Mesendoderm (in vitro differentiated cells): Measurements from ENCODE around the gene SEC14L2.
"Not testable (repeated sequence)": the region's sequence is repeated elsewhere in the genome, so short reads cannot be mapped to it uniquely, and the experiment has no call there.

Experiments used
- DNase-seq: peaks from one replicate; pipeline ENCODE4 v3.0.0; 2013
- H2AK5ac ChIP-seq: 2 replicates; pipeline ENCODE4 v1.6.1; 2013; ENCODE audit warnings: low read length, inconsistent platforms
- H2BK120ac ChIP-seq: 2 replicates; pipeline ENCODE4 v1.6.1; 2013; ENCODE audit warnings: low read depth, mild to moderate bottlenecking, low read length, moderate library complexity, mixed read lengths
- H2BK15ac ChIP-seq: replicated peaks from 2 replicates; pipeline ENCODE4 v1.6.1; 2013; ENCODE audit warnings: low read depth, mild to moderate bottlenecking, moderate library complexity
- H2BK5ac ChIP-seq: 2 replicates; pipeline ENCODE4 v1.6.1; 2013; ENCODE audit warnings: low read length, inconsistent platforms
- H3K18ac ChIP-seq: 2 replicates; pipeline ENCODE4 v1.6.1; 2013; ENCODE audit warnings: mild to moderate bottlenecking, low read length, mixed read lengths
- H3K23ac ChIP-seq: one replicate; pipeline ENCODE4 v1.6.1; 2013; ENCODE audit warnings: low read length
- H3K27ac ChIP-seq: 2 replicates; pipeline ENCODE4 v1.5.1; 2013; ENCODE audit warnings: low read depth, mild to moderate bottlenecking, inconsistent platforms, low read length, moderate library complexity
- H3K27me3 ChIP-seq: 2 replicates; pipeline ENCODE4 v1.6.1; 2013; ENCODE audit warnings: low read length, control low read depth, mild to moderate bottlenecking, inconsistent platforms; ENCODE audit not compliant: insufficient read depth, poor library complexity
- H3K36me3 ChIP-seq: 2 replicates; pipeline ENCODE4 v1.6.1; 2013; ENCODE audit warnings: low read length, inconsistent platforms; ENCODE audit not compliant: control insufficient read depth, insufficient read depth
- H3K4ac ChIP-seq: one replicate; pipeline ENCODE4 v1.6.1; 2013; ENCODE audit warnings: low read depth, mild to moderate bottlenecking, low read length, moderate library complexity
- H3K4me1 ChIP-seq: 2 replicates; pipeline ENCODE4 v1.6.1; 2013; ENCODE audit warnings: low read depth, low read length, inconsistent platforms; ENCODE audit not compliant: control insufficient read depth
- H3K4me2 ChIP-seq: 2 replicates; pipeline ENCODE4 v1.6.1; 2013; ENCODE audit warnings: low read length
- H3K4me3 ChIP-seq: 2 replicates; pipeline ENCODE4 v1.5.1; 2013; ENCODE audit warnings: mild to moderate bottlenecking, low read length
- H3K56ac ChIP-seq: one replicate; pipeline ENCODE4 v1.6.1; 2013; ENCODE audit warnings: low read length
- H3K79me1 ChIP-seq: 2 replicates; pipeline ENCODE4 v1.6.1; 2013; ENCODE audit warnings: low read length, inconsistent platforms
- H3K79me2 ChIP-seq: 2 replicates; pipeline ENCODE4 v1.6.1; 2013; ENCODE audit warnings: mild to moderate bottlenecking, low read length; ENCODE audit not compliant: control insufficient read depth, insufficient read depth
- H3K9ac ChIP-seq: 2 replicates; pipeline ENCODE4 v1.6.1; 2013; ENCODE audit warnings: low read length, inconsistent platforms
- H4K5ac ChIP-seq: one replicate; pipeline ENCODE4 v1.6.1; 2013; ENCODE audit warnings: low read length
- H4K8ac ChIP-seq: one replicate; pipeline ENCODE4 v1.6.1; 2013; ENCODE audit warnings: low read depth, mild to moderate bottlenecking, control low read depth, low read length, moderate library complexity
- whole genome bisulfite sequencing: extraction: QIAGEN DNeasy Blood & Tissue Kit; methylation state at CpG from one replicate; pipeline ENCODE4 v1.1.7; 2013; ENCODE audit warnings: low lambda C conversion rate, missing lambda C conversion rate; ENCODE audit not compliant: insufficient coverage; ENCODE audit errors: extremely low coverage; 5-methylcytosine and 5-hydroxymethylcytosine counted together

The SEC14L2 gene

GRCh38 chr22:30397656-30398635 lies 1.1 kb downstream of the SEC14L2 start:
- peak overlapping the region; percentile 67 for H3K9ac ChIP-seq
- H4K8ac ChIP-seq, result no peak overlapping the region
- H3K4me1 ChIP-seq, result peaks cover 9% of the 10 kb centered on the region
- H3K79me1 ChIP-seq, result no peaks in the 10 kb centered on the region
- H3K36me3 ChIP-seq, result no peaks in the 10 kb centered on the region
- DNase-seq, result peak; percentile 72
- H3K27ac ChIP-seq, result no peak overlapping the region
- H3K23ac ChIP-seq, result no peak overlapping the region
- no peaks in the 10 kb centered on the region for H3K79me2 ChIP-seq
- peak overlapping the region; percentile 51 for H2AK5ac ChIP-seq
- H3K4me3 ChIP-seq, result no peak overlapping the region
- no peak overlapping the region for H2BK15ac ChIP-seq
- no peak overlapping the region for H3K18ac ChIP-seq
- H3K27me3 ChIP-seq, result no peaks in the 10 kb centered on the region
- H2BK5ac ChIP-seq, result no peak overlapping the region
- peak overlapping the region; percentile 89 for H3K56ac ChIP-seq
- H2BK120ac ChIP-seq, result no peak overlapping the region
- H3K4ac ChIP-seq, result no peak overlapping the region
- no CpG with 5 or more reads among the region's 11 CpGs for WGBS
- no peak overlapping the region for H4K5ac ChIP-seq
- peak overlapping the region; percentile 50 for H3K4me2 ChIP-seq

GRCh38 chr22:30398685-30399680 lies 2.2 kb downstream of the SEC14L2 start:
- Histone ChIP-seq H3K27me3 (no peaks in the 10 kb centered on the region), H4K5ac (no peak overlapping the region), H3K27ac (no peak overlapping the region), H2AK5ac (no peak overlapping the region), H3K4ac (no peak overlapping the region), H3K79me2 (no peaks in the 10 kb centered on the region), H4K8ac (no peak overlapping the region), H2BK5ac (no peak overlapping the region), H3K36me3 (no peaks in the 10 kb centered on the region), H3K79me1 (no peaks in the 10 kb centered on the region), H3K9ac (no peak overlapping the region), H3K4me3 (no peak overlapping the region), H3K4me1 (peaks cover 9% of the 10 kb centered on the region), H3K56ac (peak overlapping the region; percentile 15), H3K18ac (no peak overlapping the region), H3K4me2 (no peak overlapping the region), H2BK120ac (no peak overlapping the region), H3K23ac (no peak overlapping the region), H2BK15ac (no peak overlapping the region)
- DNase-seq, result no peak
- WGBS, result no CpG with 5 or more reads among the region's 25 CpGs

GRCh38 chr22:30399718-30400117 lies 2.9 kb downstream of the SEC14L2 start:
- Histone ChIP-seq H3K79me1 (no peaks in the 10 kb centered on the region), H3K36me3 (no peaks in the 10 kb centered on the region), H3K9ac (no peak overlapping the region), H3K23ac (no peak overlapping the region), H2AK5ac (no peak overlapping the region), H2BK120ac (no peak overlapping the region), H3K79me2 (no peaks in the 10 kb centered on the region), H3K27ac (no peak overlapping the region), H3K4me1 (peaks cover 9% of the 10 kb centered on the region), H2BK5ac (no peak overlapping the region), H3K27me3 (no peaks in the 10 kb centered on the region), H4K5ac (no peak overlapping the region), H4K8ac (no peak overlapping the region), H3K56ac (no peak overlapping the region), H3K4ac (no peak overlapping the region), H3K4me3 (no peak overlapping the region), H2BK15ac (no peak overlapping the region), H3K4me2 (no peak overlapping the region), H3K18ac (no peak overlapping the region)
- no peak for DNase-seq
- no CpG with 5 or more reads among the region's 5 CpGs for WGBS

DNA sequence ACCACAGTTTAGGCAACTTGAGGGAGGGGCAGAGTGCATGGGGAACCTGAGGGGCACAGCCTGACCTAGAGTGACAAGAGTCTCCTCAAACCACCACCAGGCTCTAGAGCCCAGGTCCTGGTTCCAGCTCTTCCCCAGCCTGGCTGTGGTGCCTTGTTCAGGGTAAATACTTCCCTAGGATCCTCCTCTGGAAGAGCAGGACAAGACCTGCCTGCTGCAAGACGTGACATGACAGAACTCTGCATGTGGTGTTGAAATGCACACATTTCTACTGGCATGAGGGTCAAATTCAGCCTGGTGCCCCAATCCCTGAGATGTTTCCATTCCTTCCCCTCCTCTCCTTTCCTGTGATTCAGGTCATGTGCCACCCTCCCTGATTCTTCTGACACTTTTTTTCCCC lies 3.3 kb downstream of the SEC14L2 start:
- no peak overlapping the region for H2BK120ac ChIP-seq
- no peak overlapping the region for H3K27ac ChIP-seq
- no peaks in the 10 kb centered on the region for H3K27me3 ChIP-seq
- no peak overlapping the region for H4K8ac ChIP-seq
- H3K18ac ChIP-seq, result no peak overlapping the region
- no peak overlapping the region for H3K23ac ChIP-seq
- no peak overlapping the region for H2BK5ac ChIP-seq
- peaks cover 9% of the 10 kb centered on the region for H3K4me1 ChIP-seq
- no peak overlapping the region for H3K56ac ChIP-seq
- no peak overlapping the region for H2AK5ac ChIP-seq
- H2BK15ac ChIP-seq, result no peak overlapping the region
- no peak overlapping the region for H3K9ac ChIP-seq
- H3K36me3 ChIP-seq, result no peaks in the 10 kb centered on the region
- H4K5ac ChIP-seq, result no peak overlapping the region
- H3K79me1 ChIP-seq, result no peaks in the 10 kb centered on the region
- H3K4me2 ChIP-seq, result no peak overlapping the region
- no peaks in the 10 kb centered on the region for H3K79me2 ChIP-seq
- DNase-seq, result no peak
- H3K4ac ChIP-seq, result no peak overlapping the region
- no peak overlapping the region for H3K4me3 ChIP-seq
- no CpG with 5 or more reads among the region's 1 CpG for WGBS

DNA sequence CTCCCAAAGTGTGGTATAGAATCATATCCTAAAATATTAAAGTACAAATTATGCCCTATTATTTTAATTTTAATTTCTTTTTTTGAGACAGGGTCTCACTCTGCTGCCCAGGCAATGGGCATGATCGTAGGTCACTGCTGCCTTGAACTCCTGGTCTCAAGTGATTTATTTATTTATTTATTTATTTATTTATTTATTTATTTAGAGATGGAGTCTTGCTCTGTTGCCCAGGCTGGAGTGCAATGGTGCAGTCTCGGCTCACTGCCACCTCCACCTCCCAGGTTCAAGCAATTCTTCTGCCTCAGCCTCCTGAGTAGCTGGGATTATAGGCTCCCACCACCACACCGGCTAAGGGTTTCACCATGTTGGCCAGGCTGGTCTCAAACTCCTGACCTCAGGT lies 4.2 kb downstream of the SEC14L2 start:
- H3K18ac ChIP-seq, H4K8ac ChIP-seq, H3K36me3 ChIP-seq, H2AK5ac ChIP-seq, H3K9ac ChIP-seq, H3K79me2 ChIP-seq, DNase-seq, H3K4me1 ChIP-seq, H3K27me3 ChIP-seq, H3K23ac ChIP-seq, H3K27ac ChIP-seq, H2BK15ac ChIP-seq, H4K5ac ChIP-seq, H3K56ac ChIP-seq, H3K4me3 ChIP-seq, H2BK120ac ChIP-seq, H3K4ac ChIP-seq, H2BK5ac ChIP-seq, H3K79me1 ChIP-seq, H3K4me2 ChIP-seq: not testable (repeated sequence)
- WGBS, result no CpG with 5 or more reads among the region's 3 CpGs
